GM06990 (cell line): Measurements from ENCODE around the gene TBC1D8.

Experiments
- DNase-seq: peaks from one replicate; pipeline ENCODE4 v3.0.0-alpha.2; 2011; ENCODE audit not compliant: insufficient read length; ENCODE audit errors: extremely low read depth
- H3K27me3 ChIP-seq: replicated peaks from 2 replicates; pipeline ENCODE4 v1.6.0; 2011; ENCODE audit warnings: low read length; ENCODE audit not compliant: control insufficient read depth, insufficient read depth
- H3K36me3 ChIP-seq: 2 replicates; pipeline ENCODE4 v1.5.1; 2011; ENCODE audit warnings: low read length; ENCODE audit not compliant: control insufficient read depth, insufficient read depth
- H3K4me3 ChIP-seq: replicated peaks from 2 replicates; pipeline ENCODE4 v1.5.1; 2011; ENCODE audit warnings: low read depth, mild to moderate bottlenecking, control low read depth, low read length
- CTCF ChIP-seq: IDR thresholded peaks from 2 replicates; pipeline ENCODE4 v1.5.1; 2011; ENCODE audit warnings: low read length, control low read depth, mild to moderate bottlenecking, inconsistent platforms; ENCODE audit not compliant: insufficient read depth, poor library complexity, severe bottlenecking

Gene TBC1D8

GRCh38 chr2:101036562-101036961 is 114.6 kb downstream of the TBC1D8 start:
- Histone ChIP-seq H3K4me3 (no peak overlapping the region), H3K27me3 (no peaks in the 10 kb centered on the region), H3K36me3 (no peaks in the 10 kb centered on the region)
- peak; percentile 49 for TF ChIP-seq CTCF
- DNase-seq, result no peak

GRCh38 chr2:101032084-101032776 is 119.0 kb downstream of the TBC1D8 start:
- Histone ChIP-seq H3K4me3 (no peak overlapping the region), H3K27me3 (no peaks in the 10 kb centered on the region), H3K36me3 (no peaks in the 10 kb centered on the region)
- DNase-seq, result no peak
- no peak for TF ChIP-seq CTCF

DNA sequence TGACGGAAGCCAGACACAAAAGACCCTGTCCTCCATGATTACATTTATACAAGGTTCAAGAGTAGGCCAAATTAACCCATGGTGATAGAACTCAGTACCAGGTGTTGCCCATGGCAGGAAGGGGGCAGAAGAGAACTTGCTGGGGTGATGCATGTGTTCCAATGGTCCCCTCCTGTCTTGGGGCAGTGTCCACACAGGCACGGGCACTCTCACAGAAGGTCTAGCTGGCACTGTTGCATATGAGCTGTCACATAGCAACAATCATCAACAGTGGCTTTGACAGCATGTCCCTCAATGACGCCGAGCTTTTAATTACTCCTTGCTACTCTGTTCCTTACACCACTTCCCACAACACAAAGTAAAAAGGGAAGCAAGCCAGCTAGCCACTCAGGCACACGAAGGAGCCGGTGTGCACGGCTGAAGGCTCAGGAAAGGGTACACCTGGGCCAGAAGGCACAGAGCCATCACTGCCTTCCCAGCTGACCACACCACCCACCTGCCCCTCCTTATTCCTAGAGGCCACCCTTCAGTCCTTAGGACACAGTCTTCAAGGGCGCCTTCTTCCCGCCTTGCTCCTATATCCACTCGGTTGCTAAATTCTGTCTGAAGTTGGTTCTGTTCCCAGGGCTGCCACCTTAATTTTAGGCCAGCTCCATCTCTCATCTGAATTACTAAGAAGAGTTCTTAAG is 120.2 kb downstream of the TBC1D8 start:
- no peak for TF ChIP-seq CTCF
- DNase-seq, result no peak
- no peaks in the 10 kb centered on the region for H3K27me3 ChIP-seq
- no peaks in the 10 kb centered on the region for H3K36me3 ChIP-seq
- H3K4me3 ChIP-seq, result no peak overlapping the region

DNA sequence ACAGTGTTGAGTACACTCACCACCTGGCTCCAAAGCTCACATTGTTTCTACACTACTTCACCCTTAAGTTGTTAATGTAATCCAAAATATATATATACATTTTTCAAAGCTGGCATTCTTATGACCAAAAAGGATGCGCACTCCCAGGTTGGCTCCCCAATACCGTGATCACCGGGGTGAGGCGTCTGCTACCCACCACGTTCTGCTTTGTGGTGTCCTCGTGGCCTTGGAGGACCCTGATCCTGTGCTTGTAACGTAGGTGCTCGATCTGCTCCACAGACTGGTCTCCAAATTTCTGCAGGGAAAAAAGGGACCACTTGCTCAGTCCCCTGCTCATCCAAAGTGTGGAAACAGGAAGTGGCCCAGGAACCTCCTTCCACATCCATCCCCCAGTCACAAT is 123.3 kb downstream of the TBC1D8 start:
- Histone ChIP-seq H3K27me3 (no peaks in the 10 kb centered on the region), H3K36me3 (no peaks in the 10 kb centered on the region), H3K4me3 (no peak overlapping the region)
- TF ChIP-seq CTCF, result no peak
- DNase-seq, result no peak

DNA sequence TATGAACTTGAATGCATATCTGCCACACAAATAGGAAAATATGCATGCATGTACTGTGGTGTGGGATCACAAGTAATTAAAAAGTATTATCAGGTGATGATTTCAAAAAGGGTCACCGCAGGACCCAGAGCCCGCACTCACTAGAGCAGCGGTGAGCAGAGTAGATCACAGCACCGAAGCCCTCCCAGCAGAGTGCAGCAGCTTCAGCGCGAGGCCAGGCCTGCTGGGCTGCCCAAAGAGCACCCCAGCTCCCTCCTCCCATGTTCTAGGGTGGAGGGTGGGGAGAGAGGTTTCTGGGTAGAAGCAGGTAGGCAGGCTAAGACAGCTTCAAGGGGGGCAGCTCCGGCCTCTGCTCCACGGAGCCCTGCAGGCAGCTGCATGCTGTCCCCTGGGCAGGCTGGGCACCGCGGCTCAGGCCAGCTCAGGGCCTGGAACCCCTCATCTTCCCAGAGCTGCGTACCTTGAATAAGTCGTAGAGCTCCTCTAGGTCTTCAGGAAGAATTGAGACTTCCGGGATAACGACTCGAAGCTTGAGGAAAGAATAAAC is 124.2 kb downstream of the TBC1D8 start:
- no peak for TF ChIP-seq CTCF

More for the DNA sequence above, 124.2 kb downstream of the TBC1D8 start:
- no peaks in the 10 kb centered on the region for H3K27me3 ChIP-seq
- H3K4me3 ChIP-seq, result no peak overlapping the region
- no peak for DNase-seq
- H3K36me3 ChIP-seq, result no peaks in the 10 kb centered on the region
